Liver (tissue), 9 donors: ENCODE measurements around the gene SH3RF3. TPM values are rescaled to one million over a fixed set of nuclear protein-coding genes. Genes with fewer than 3 reads are reported as not detected.

Source experiments
- DNase-seq: peaks from one replicate; pipeline ENCODE4 v3.0.0-alpha.2; 2017; ENCODE audit warnings: low spot score
- H3K27ac ChIP-seq, 2 donors: one replicate each; pipeline ENCODE4 v1.7.0; 2013; ENCODE audit warnings: inconsistent platforms in 2 of 2, low read length in 2 of 2, control low read depth in 1 of 2, low read depth in 1 of 2, mild to moderate bottlenecking in 1 of 2
- H3K27me3 ChIP-seq, 4 donors: one replicate each; pipeline versions ENCODE4 v1.6.1 to v1.7.0; 2013; ENCODE audit warnings: low read length in 3 of 4, inconsistent platforms in 1 of 4, mild to moderate bottlenecking in 1 of 4, moderate library complexity in 1 of 4; ENCODE audit not compliant: control insufficient read depth in 4 of 4, insufficient read depth in 4 of 4
- H3K36me3 ChIP-seq, 4 donors: one replicate each; pipeline versions ENCODE4 v1.6.1 to v1.7.0; 2013; ENCODE audit warnings: low read length in 3 of 4, mild to moderate bottlenecking in 3 of 4, low read depth in 1 of 4, moderate library complexity in 1 of 4; ENCODE audit not compliant: control insufficient read depth in 4 of 4, insufficient read depth in 3 of 4
- H3K4me1 ChIP-seq, 4 donors: one replicate each; pipeline versions ENCODE4 v1.6.1 to v1.7.0; 2013; ENCODE audit warnings: low read length in 3 of 4, mild to moderate bottlenecking in 3 of 4, moderate library complexity in 1 of 4; ENCODE audit not compliant: control insufficient read depth in 4 of 4, insufficient read depth in 4 of 4
- H3K4me3 ChIP-seq, 3 donors: one replicate each; pipeline versions ENCODE4 v1.6.1 to v1.7.0; 2013; ENCODE audit warnings: low read length in 3 of 3, control low read depth in 1 of 3, low read depth in 1 of 3, mild to moderate bottlenecking in 1 of 3
- H3K9ac ChIP-seq, 2 donors: one replicate each; pipeline ENCODE4 v1.7.0; 2013; ENCODE audit warnings: low read length in 2 of 2, mild to moderate bottlenecking in 2 of 2, moderate library complexity in 2 of 2, control low read depth in 1 of 2, low read depth in 1 of 2
- H3K9me3 ChIP-seq, 4 donors: one replicate each; pipeline versions ENCODE4 v1.6.1 to v1.7.0; 2013; ENCODE audit warnings: low read length in 3 of 4; ENCODE audit not compliant: control insufficient read depth in 4 of 4
- ATF3 ChIP-seq: IDR thresholded peaks from 2 replicates; pipeline ENCODE4 v1.6.1; 2016; ENCODE audit warnings: antibody characterized with exemption
- CTCF ChIP-seq: fragments of 150-350 bp; IDR thresholded peaks from 2 replicates; pipeline ENCODE4 v1.5.1; 2017; ENCODE audit warnings: improper control_type of control experiment, low read depth, low read length; ENCODE audit not compliant: missing input control
- EGR1 ChIP-seq, 2 donors: IDR thresholded peaks; 2 replicates each; pipeline ENCODE4 v1.6.1; 2016 to 2018; ENCODE audit warnings: antibody characterized with exemption in 2 of 2, low read depth in 2 of 2
- FOXA2 ChIP-seq: IDR thresholded peaks from 2 replicates; pipeline ENCODE4 v1.6.1; 2016; ENCODE audit warnings: antibody characterized with exemption
- GABPA ChIP-seq, 2 donors: IDR thresholded peaks in 1 of 2; conservative IDR thresholded peaks in 1 of 2; 2 replicates each; pipeline ENCODE4 v1.6.1; 2016; ENCODE audit warnings: antibody characterized with exemption in 2 of 2, mild to moderate bottlenecking in 1 of 2, moderate library complexity in 1 of 2
- HNF4A ChIP-seq, 2 donors: conservative IDR thresholded peaks; 2 replicates each; pipeline ENCODE4 v1.6.1; 2016; ENCODE audit warnings: antibody characterized with exemption in 2 of 2, mild to moderate bottlenecking in 2 of 2
- HNF4G ChIP-seq: IDR thresholded peaks from 2 replicates; pipeline ENCODE4 v1.6.1; 2016; ENCODE audit warnings: antibody characterized with exemption
- JUND ChIP-seq, 2 donors: IDR thresholded peaks; 2 replicates each; pipeline ENCODE4 v1.6.1; 2016; ENCODE audit warnings: antibody characterized with exemption in 2 of 2
- MAX ChIP-seq: IDR thresholded peaks from 2 replicates; pipeline ENCODE4 v1.6.1; 2016; ENCODE audit warnings: antibody characterized with exemption
- REST ChIP-seq: IDR thresholded peaks from 2 replicates; pipeline ENCODE4 v1.6.1; 2016; ENCODE audit warnings: antibody characterized with exemption, mild to moderate bottlenecking
- RXRA ChIP-seq, 2 donors: IDR thresholded peaks; 2 replicates each; pipeline ENCODE4 v1.6.1; 2017 to 2018; ENCODE audit warnings: antibody characterized with exemption in 2 of 2, mild to moderate bottlenecking in 1 of 2
- SP1 ChIP-seq: IDR thresholded peaks from 2 replicates; pipeline ENCODE4 v1.6.1; 2018; ENCODE audit warnings: antibody characterized with exemption, mild to moderate bottlenecking
- TAF1 ChIP-seq: conservative IDR thresholded peaks from 2 replicates; pipeline ENCODE4 v1.6.1; 2016; ENCODE audit warnings: antibody characterized with exemption, mild to moderate bottlenecking
- ZBTB33 ChIP-seq: IDR thresholded peaks from 2 replicates; pipeline ENCODE4 v1.6.1; 2016; ENCODE audit warnings: antibody characterized with exemption
- WGBS: extraction: QIAGEN DNeasy Blood & Tissue Kit; methylation state at CpG from one replicate; pipeline ENCODE4 v1.1.7; 2013; 5-methylcytosine and 5-hydroxymethylcytosine counted together
- polyA plus RNA-seq, 2 donors: library from polyadenylated mRNA; stranded (reverse) in 1 of 2; unstranded in 1 of 2; fragments of 200-250 nt in 1 of 2; fragments of >200 nt in 1 of 2; fragmentation: Nextera tagmentation in 1 of 2; extraction: Ambion mirVana in 1 of 2; gene quantifications; one replicate each; pipeline versions ENCODE4 v1.2.1 to v1.2.3, GENCODE V29; 2013 to 2015
- total RNA-seq, 2 donors: library from RNA; depleted of rRNA; stranded (reverse); fragments of >200 nt; gene quantifications; one replicate each; pipeline ENCODE4 v1.2.3, GENCODE V29; 2014
- donor health status: healthy.
- donor health status: healthy.
- donor health status: healthy.
- donor health status: healthy.
- donor health status: healthy.

The SH3RF3 gene
- total and polyA plus RNA-seq, 4 donors = 0.11 to 1.0 (median 0.54) TPM

- TF ChIP-seq JUND (IDR thresholded peaks at IDR 0.05) = no peak
These were observed 165.5 kb downstream of the SH3RF3 start (continued) for GRCh38 chr2:109294523-109294922.

- DNase-seq = no peak
- no peaks in the 10 kb centered on the region for H3K27me3 ChIP-seq
- 89% methylated on average over 11 of the region's 11 CpGs for WGBS
- no peak overlapping the region for H3K9ac ChIP-seq
- no peak overlapping the region for H3K4me3 ChIP-seq
- H3K4me1 ChIP-seq = no peaks in the 10 kb centered on the region
- H3K27ac ChIP-seq = no peak overlapping the region
- no peaks in the 10 kb centered on the region for H3K9me3 ChIP-seq
- TF ChIP-seq ZBTB33 (no peak), FOXA2 (no peak), EGR1 (IDR thresholded peaks at IDR 0.05; ENCODE audit: low read depth in 2 of 2) (no peak), MAX (no peak), GABPA (IDR thresholded peaks at IDR 0.05 in 1 of 2, conservative IDR thresholded peaks at IDR 0.05 in 1 of 2) (no peak), ATF3 (no peak), REST (no peak), JUND (IDR thresholded peaks at IDR 0.05) (no peak), RXRA (IDR thresholded peaks at IDR 0.05) (no peak), SP1 (no peak), TAF1 (no peak), HNF4G (no peak), CTCF (no peak), HNF4A (conservative IDR thresholded peaks at IDR 0.05) (no peak)
- no peaks in the 10 kb centered on the region for H3K36me3 ChIP-seq
These were observed 166.2 kb downstream of the SH3RF3 start for GRCh38 chr2:109295070-109295780.
